Gastroesophageal sphincter (tissue), 3 donors: Measurements from ENCODE around the gene KCTD21.

Source experiments
- EP300 ChIP-seq: sonication (generic); formaldehyde crosslinking; IDR thresholded peaks from one replicate; pipeline ENCODE4 v1.6.1; 2017; ENCODE audit warnings: antibody characterized with exemption, mild to moderate bottlenecking
- POLR2A ChIP-seq, 2 donors: fragments of 450-650 bp; IDR thresholded peaks; one replicate each; pipeline ENCODE4 v1.6.1; 2017; ENCODE audit warnings: antibody characterized with exemption in 2 of 2, mild to moderate bottlenecking in 2 of 2, moderate library complexity in 1 of 2
- POLR2AphosphoS5 ChIP-seq: sonication (generic); formaldehyde crosslinking; IDR thresholded peaks from one replicate; pipeline ENCODE4 v1.6.1; 2017; ENCODE audit warnings: antibody characterized with exemption
- TF ChIP-seq, protein P1 (sequence below), 4 experiments: fragments of 200-600 bp in 2 of 4; fragments of 450-650 bp in 2 of 4; sonication (generic) in 1 of 4; IDR thresholded peaks; one replicate each; pipeline ENCODE4 v1.5.1; 2017 to 2019; ENCODE audit warnings: antibody characterized with exemption in 4 of 4, mild to moderate bottlenecking in 2 of 4, moderate library complexity in 2 of 4

DNA sequence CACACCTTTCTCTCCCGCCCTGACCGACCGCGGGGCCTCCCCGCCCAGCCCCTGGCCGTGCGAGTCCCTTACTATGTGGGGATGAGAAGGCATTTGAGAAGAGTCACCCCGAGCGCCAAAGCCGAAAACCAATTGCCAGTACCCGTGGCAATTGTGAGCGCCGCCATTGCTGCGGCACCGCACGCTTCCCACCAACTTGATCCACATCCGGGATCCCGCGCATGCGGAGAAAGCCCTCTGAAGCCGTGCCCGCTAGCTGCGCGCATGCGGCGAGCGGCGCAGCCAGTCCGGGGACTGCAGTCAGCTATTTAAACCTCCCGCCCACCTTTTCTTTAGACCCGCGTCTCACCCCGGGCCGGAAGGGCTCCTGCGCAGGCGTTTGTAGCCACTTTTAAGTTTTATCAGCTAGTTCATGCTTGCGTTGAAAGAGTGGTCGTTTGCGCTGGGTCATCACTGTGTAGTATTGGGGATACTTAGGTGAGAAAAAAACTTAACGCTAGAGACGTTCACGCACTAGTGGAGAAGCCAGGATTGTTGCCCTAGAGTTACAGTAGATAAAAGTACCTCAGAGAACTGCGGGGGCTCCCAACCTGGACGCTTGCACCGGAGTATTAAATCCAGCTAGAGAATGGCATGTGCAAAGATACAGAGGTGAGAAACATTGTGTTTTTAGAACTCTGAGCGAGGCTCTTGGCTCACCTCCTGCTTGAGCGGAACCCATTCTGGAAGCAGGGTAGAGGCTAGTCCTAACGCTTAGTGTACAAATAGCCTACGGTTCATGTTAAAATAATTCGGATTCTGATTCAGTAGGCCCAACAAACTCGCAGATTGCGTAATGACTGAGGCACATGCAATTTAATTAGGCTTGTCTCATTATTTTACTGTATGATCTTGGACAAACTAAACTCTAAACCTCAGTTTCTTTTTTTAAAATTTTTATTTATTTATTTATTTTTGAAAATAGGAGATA, 48.7 kb downstream of the KCTD21 start, which contains the start of gene ALG8:
- TF ChIP-seq, protein P1, sequence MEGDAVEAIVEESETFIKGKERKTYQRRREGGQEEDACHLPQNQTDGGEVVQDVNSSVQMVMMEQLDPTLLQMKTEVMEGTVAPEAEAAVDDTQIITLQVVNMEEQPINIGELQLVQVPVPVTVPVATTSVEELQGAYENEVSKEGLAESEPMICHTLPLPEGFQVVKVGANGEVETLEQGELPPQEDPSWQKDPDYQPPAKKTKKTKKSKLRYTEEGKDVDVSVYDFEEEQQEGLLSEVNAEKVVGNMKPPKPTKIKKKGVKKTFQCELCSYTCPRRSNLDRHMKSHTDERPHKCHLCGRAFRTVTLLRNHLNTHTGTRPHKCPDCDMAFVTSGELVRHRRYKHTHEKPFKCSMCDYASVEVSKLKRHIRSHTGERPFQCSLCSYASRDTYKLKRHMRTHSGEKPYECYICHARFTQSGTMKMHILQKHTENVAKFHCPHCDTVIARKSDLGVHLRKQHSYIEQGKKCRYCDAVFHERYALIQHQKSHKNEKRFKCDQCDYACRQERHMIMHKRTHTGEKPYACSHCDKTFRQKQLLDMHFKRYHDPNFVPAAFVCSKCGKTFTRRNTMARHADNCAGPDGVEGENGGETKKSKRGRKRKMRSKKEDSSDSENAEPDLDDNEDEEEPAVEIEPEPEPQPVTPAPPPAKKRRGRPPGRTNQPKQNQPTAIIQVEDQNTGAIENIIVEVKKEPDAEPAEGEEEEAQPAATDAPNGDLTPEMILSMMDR (IDR thresholded peaks at IDR 0.05), result peak in 1 of 4 experiments; percentile 14
- no peak for TF ChIP-seq EP300
- peak; percentile 57 for TF ChIP-seq POLR2AphosphoS5
- peak; percentile 43 to 56 for TF ChIP-seq POLR2A (IDR thresholded peaks at IDR 0.05)
